SU-DHL-6 (cell line): Measurements from ENCODE around the gene MYOF.

ENCODE experiments used
- CTCF ChIP-seq: fragments of 200-600 bp; sonication (generic); IDR thresholded peaks from one replicate; pipeline ENCODE4 v1.5.1; 2017; ENCODE audit warnings: antibody characterized with exemption, mild to moderate bottlenecking, low read length, moderate library complexity; ENCODE audit not compliant: insufficient read depth, poor library complexity, severe bottlenecking
- EZH2phosphoT487 ChIP-seq: fragments of 200-600 bp; sonication (generic), shearing (Covaris generic); conservative IDR thresholded peaks from 2 replicates; pipeline ENCODE4 v1.6.1; 2018; ENCODE audit warnings: mild to moderate bottlenecking, antibody characterized with exemption, low read length, moderate library complexity, mixed read lengths

DNA sequence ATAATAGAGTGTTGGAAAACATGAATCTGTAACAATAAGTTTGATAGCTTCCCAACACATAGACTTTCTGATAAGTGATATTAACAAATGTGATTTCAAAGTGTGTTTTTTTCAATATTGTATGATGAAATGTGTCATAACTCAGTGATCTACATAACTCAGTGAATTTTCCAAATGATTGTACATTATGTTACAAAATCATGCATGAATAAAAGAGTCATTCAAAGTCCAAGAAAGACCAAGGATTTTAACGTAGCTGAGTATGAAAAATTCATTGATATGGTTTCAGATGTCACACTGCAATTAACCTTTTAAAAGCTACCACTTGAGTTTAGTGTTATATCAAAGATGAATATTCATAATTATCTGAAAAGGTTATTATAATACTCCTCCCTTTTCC lies 111.2 kb downstream of the MYOF start:
- no peak for TF ChIP-seq CTCF
- TF ChIP-seq EZH2phosphoT487, result no peak
